Natural killer cell (primary cell): ENCODE data around the gene NEK9. TPM values are rescaled to one million over a fixed set of nuclear protein-coding genes. Genes with fewer than 3 reads are reported as not detected.

ENCODE experiments used
- ATAC-seq, 3 donors: fragments of 150-1000 bp in 2 of 3; fragments of 200-7000 bp in 1 of 3; cut with Tn5 transposase; 1 replicate in 1 of 3; 2 replicates in 2 of 3; pipeline ENCODE4 v1.10.0; 2021; ENCODE audit warnings: mild to moderate bottlenecking in 2 of 3, moderate library complexity in 2 of 3
- DNase-seq, 2 donors: peaks; one replicate each; pipeline versions ENCODE4 v3.0.0 to v3.0.0-alpha.2; 2013 to 2021; ENCODE audit warnings: mixed read lengths in 1 of 2
- H3K27ac ChIP-seq: one replicate; pipeline ENCODE4 v1.5.1; 2013; ENCODE audit warnings: mild to moderate bottlenecking, low read length
- H3K27me3 ChIP-seq: one replicate; pipeline ENCODE4 v1.6.1; 2013; ENCODE audit warnings: low read length; ENCODE audit not compliant: control insufficient read depth, insufficient read depth
- H3K36me3 ChIP-seq: one replicate; pipeline ENCODE4 v1.6.1; 2013; ENCODE audit warnings: low read length; ENCODE audit not compliant: control insufficient read depth, insufficient read depth
- H3K4me1 ChIP-seq: one replicate; pipeline ENCODE4 v1.6.1; 2013; ENCODE audit warnings: low read length; ENCODE audit not compliant: control insufficient read depth, insufficient read depth
- H3K4me3 ChIP-seq: one replicate; pipeline ENCODE4 v1.5.1; 2013; ENCODE audit warnings: low read length
- H3K9me3 ChIP-seq: one replicate; pipeline ENCODE4 v1.6.1; 2013; ENCODE audit warnings: low read length; ENCODE audit not compliant: control insufficient read depth, insufficient read depth
- H3K27ac Mint-ChIP-seq, 2 donors: one replicate each; pipeline ENCODE4 v1.8.0; 2022; ENCODE audit warnings: mild to moderate bottlenecking in 2 of 2, mixed read lengths in 2 of 2, moderate library complexity in 1 of 2
- H3K27me3 Mint-ChIP-seq, 2 donors: one replicate each; pipeline ENCODE4 v1.8.0; 2022; ENCODE audit warnings: low read depth in 2 of 2, mixed read lengths in 2 of 2
- H3K36me3 Mint-ChIP-seq: one replicate; pipeline ENCODE4 v1.8.0; 2022; ENCODE audit warnings: mixed read lengths
- H3K4me1 Mint-ChIP-seq, 2 donors: one replicate each; pipeline ENCODE4 v1.8.0; 2022; ENCODE audit warnings: mixed read lengths in 2 of 2
- H3K4me3 Mint-ChIP-seq: one replicate; pipeline ENCODE4 v1.8.0; 2022; ENCODE audit warnings: mild to moderate bottlenecking, moderate library complexity, mixed read lengths
- H3K9me3 Mint-ChIP-seq, 2 donors: one replicate each; pipeline ENCODE4 v1.8.0; 2022; ENCODE audit warnings: mixed read lengths in 2 of 2
- WGBS: methylation state at CpG from one replicate; pipeline ENCODE4 v1.1.7; 2013; ENCODE audit warnings: missing lambda C conversion rate; ENCODE audit not compliant: insufficient coverage; 5-methylcytosine and 5-hydroxymethylcytosine counted together
- intact Hi-C: fragments of 100-400 bp; cut with micrococcal nuclease; formaldehyde crosslinking; loops from one replicate; pipeline ENCODE4 v1.14.2; 2022
- total RNA-seq, 4 donors: library from RNA; stranded (reverse); fragments of 120-200 nt in 1 of 4; gene quantifications; one replicate each; pipeline versions ENCODE4 v1.2.3 to v1.2.4, GENCODE V29; 2013 to 2022
- TF ChIP-seq, protein P1 (sequence below): fragments of 200-600 bp; IDR thresholded peaks from one replicate; pipeline ENCODE4 v1.8.0; 2022; ENCODE audit warnings: antibody characterized with exemption

The NEK9 gene
- total RNA-seq, 3 donors from 2014 or later (not counting 1 experiment from before 2014, with no cell fraction given): 64.4 to 78.7 (median 74.4) TPM

DNA sequence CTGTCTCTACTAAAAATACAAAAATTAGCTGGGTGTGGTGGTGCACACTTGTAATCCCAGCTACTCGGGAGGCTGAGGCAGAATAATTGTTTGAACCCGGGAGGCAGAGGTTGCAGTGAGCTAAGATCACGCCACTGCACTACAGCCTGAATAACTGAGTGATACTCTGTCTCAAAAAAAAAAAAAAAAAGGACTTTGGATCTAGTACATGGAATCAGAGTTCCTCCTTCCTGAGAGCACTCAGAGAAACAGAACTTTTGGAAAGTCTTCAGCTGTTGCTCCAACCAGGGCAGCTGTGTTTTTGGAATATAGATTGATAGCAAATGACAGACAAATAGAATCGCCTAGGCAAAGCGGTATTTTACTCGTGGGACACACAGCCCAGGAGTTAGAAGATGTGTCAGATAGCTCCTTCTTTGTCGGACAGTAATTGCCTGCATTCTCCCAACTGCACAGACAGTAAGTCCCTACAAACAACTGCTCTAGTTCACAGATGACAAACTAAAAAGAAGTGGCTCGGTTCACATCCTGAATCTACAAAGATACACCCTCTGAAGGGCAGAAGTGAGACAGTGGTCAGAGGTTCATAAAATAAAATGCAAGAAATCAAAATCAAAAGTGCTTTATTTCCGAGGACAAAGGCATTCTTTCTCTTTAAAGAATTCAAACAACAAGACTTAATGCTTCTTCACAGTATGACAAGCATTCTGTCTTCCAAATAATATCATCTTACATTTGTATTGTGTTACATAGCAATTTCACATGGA lies 17.1 kb upstream of the NEK9 start:
- Histone ChIP-seq H3K4me3 (no peak overlapping the region), H3K27me3 (no peaks in the 10 kb centered on the region), H3K27ac (no peak overlapping the region), H3K36me3 (peaks cover 6% of the 10 kb centered on the region), H3K9me3 (no peaks in the 10 kb centered on the region), H3K4me1 (peaks cover 42% of the 10 kb centered on the region)
- ATAC-seq: no peak
- peak overlapping the region; percentile 56 to 70 for H3K27ac Mint-ChIP-seq
- intact Hi-C loops: no loop called here
- WGBS: 89% methylated on average over 9 of the region's 9 CpGs
- no peaks in the 10 kb centered on the region for H3K27me3 Mint-ChIP-seq
- H3K36me3 Mint-ChIP-seq: peaks cover 9% of the 10 kb centered on the region
- no peak overlapping the region for H3K4me3 Mint-ChIP-seq
- TF ChIP-seq, protein P1, sequence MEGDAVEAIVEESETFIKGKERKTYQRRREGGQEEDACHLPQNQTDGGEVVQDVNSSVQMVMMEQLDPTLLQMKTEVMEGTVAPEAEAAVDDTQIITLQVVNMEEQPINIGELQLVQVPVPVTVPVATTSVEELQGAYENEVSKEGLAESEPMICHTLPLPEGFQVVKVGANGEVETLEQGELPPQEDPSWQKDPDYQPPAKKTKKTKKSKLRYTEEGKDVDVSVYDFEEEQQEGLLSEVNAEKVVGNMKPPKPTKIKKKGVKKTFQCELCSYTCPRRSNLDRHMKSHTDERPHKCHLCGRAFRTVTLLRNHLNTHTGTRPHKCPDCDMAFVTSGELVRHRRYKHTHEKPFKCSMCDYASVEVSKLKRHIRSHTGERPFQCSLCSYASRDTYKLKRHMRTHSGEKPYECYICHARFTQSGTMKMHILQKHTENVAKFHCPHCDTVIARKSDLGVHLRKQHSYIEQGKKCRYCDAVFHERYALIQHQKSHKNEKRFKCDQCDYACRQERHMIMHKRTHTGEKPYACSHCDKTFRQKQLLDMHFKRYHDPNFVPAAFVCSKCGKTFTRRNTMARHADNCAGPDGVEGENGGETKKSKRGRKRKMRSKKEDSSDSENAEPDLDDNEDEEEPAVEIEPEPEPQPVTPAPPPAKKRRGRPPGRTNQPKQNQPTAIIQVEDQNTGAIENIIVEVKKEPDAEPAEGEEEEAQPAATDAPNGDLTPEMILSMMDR: no peak
- peaks cover 64 to 70% of the 10 kb centered on the region in 2 donors for H3K4me1 Mint-ChIP-seq
- no peak for DNase-seq
- H3K9me3 Mint-ChIP-seq: no peaks in the 10 kb centered on the region

DNA sequence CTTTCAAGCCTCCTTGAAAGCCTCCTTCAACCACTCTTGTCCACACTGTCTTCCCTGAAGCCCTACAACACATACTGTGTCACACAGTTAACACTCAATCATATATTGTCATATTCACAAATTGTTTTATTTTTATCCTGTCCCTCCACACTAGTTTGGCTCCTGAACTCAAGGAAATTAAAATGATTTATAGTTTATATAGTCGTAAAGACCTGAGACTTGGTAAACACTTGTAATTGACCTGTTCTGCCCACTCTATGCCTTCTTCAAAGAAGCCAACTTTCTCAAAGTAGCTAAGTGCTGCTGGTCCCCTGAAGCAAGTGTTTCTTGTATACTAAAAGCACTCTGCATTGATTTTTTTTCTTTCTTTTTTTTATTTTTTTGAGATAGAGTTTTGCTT lies 15.6 kb upstream of the NEK9 start:
- no CpG with 5 or more reads among the region's 1 CpG for WGBS
- no peak for ATAC-seq
- peaks cover 44% of the 10 kb centered on the region for H3K4me1 ChIP-seq
- no peaks in the 10 kb centered on the region for H3K27me3 Mint-ChIP-seq
- no peak overlapping the region for H3K4me3 ChIP-seq
- no peak overlapping the region for H3K4me3 Mint-ChIP-seq
- no peaks in the 10 kb centered on the region for H3K9me3 Mint-ChIP-seq
- peaks cover 74 to 75% of the 10 kb centered on the region in 2 donors for H3K4me1 Mint-ChIP-seq
- peaks cover 9% of the 10 kb centered on the region for H3K36me3 Mint-ChIP-seq
- no peaks in the 10 kb centered on the region for H3K27me3 ChIP-seq
- peaks cover 6% of the 10 kb centered on the region for H3K36me3 ChIP-seq
- intact Hi-C loops: no loop called here
- no peak for DNase-seq
- TF ChIP-seq, protein P1: no peak
- H3K27ac ChIP-seq: no peak overlapping the region
- no peaks in the 10 kb centered on the region for H3K9me3 ChIP-seq
- peak overlapping the region; percentile 83 to 85 for H3K27ac Mint-ChIP-seq

DNA sequence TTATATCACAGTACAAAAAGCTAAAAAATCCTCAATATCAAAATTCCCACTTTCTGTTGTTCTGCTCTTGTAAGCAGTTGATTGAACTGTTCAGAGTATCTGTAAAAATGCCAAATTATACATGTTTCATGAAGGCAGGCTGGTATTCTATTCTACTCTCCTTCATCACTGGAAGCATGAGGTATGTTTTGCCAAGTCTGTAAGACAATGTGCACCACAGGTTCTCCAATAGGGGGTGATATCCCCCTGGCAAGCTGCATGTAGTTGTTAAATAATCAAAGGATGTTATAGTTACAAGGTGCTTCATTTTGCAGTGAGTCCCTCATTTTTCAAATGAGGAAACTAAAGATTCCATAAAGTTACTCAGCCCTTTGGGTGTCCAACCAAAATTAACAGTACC lies 15.1 kb upstream of the NEK9 start:
- Histone ChIP-seq H3K27ac (no peak overlapping the region), H3K36me3 (peaks cover 6% of the 10 kb centered on the region), H3K27me3 (no peaks in the 10 kb centered on the region), H3K9me3 (no peaks in the 10 kb centered on the region), H3K4me1 (peaks cover 39% of the 10 kb centered on the region), H3K4me3 (no peak overlapping the region)
- ATAC-seq (peak in 2 of 3 donors; percentile 28 to 41), DNase-seq (peak in 1 of 2 donors; percentile 67)
- Mint-ChIP-seq H3K9me3 (no peaks in the 10 kb centered on the region), H3K27ac (peak overlapping the region; percentile 83 to 85), H3K36me3 (peaks cover 9% of the 10 kb centered on the region), H3K27me3 (no peaks in the 10 kb centered on the region), H3K4me1 (peaks cover 69 to 70% of the 10 kb centered on the region in 2 donors), H3K4me3 (no peak overlapping the region)
- TF ChIP-seq, protein P1: no peak
- intact Hi-C loops: no loop called here

DNA sequence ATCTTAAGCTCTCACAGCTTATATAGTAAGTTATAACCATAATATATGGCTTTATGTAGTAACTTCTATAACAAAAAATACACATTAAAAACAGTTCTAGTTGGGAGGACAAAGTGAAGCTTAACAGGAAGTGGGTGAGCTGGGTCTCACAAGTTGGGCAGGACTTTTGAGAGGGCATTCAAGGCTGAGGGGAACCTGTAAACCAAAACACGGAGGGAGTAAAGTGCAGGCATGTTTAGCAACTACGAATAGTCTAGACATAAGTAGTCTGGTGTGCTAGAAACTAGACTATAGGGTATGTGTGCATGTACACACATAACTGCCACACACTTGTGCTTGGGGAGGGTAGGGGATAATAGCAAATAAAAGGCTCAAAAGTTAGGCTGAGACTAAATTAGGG lies 14.2 kb upstream of the NEK9 start:
- H3K4me1 ChIP-seq: peaks cover 40% of the 10 kb centered on the region
- ATAC-seq: peak; percentile 76 to 92 (median 81)
- intact Hi-C loops: no loop called here

More for the DNA sequence above, 14.2 kb upstream of the NEK9 start:
- Mint-ChIP-seq H3K4me3 (peak overlapping the region; percentile 69), H3K9me3 (no peaks in the 10 kb centered on the region), H3K36me3 (peaks cover 2% of the 10 kb centered on the region), H3K27me3 (no peaks in the 10 kb centered on the region), H3K27ac (peak overlapping the region; percentile 83 to 85), H3K4me1 (peaks cover 60 to 61% of the 10 kb centered on the region in 2 donors)
- H3K27ac ChIP-seq: peak overlapping the region; percentile 13
- DNase-seq: peak in 1 of 2 donors; percentile 50
- H3K4me3 ChIP-seq: no peak overlapping the region
- WGBS: 0% methylated on average over 2 of the region's 2 CpGs
- TF ChIP-seq, protein P1: no peak
- H3K36me3 ChIP-seq: no peaks in the 10 kb centered on the region
- no peaks in the 10 kb centered on the region for H3K27me3 ChIP-seq
- H3K9me3 ChIP-seq: no peaks in the 10 kb centered on the region
